Esophagus squamous epithelium (tissue), 4 donors: ENCODE results near the gene MSTO1.

Source experiments
- CTCF ChIP-seq, 6 experiments: fragments of 450-650 bp in 4 of 6; fragments of 200-600 bp in 2 of 6; sonication (generic) in 2 of 6; IDR thresholded peaks; one replicate each; pipeline ENCODE4 v1.5.1; 2016 to 2019; ENCODE audit warnings: antibody characterized with exemption in 6 of 6, mild to moderate bottlenecking in 4 of 6, moderate library complexity in 4 of 6
- POLR2A ChIP-seq, 4 donors: fragments of 450-650 bp; IDR thresholded peaks; one replicate each; pipeline ENCODE4 v1.6.1; 2017; ENCODE audit warnings: antibody characterized with exemption in 4 of 4, mild to moderate bottlenecking in 4 of 4, moderate library complexity in 3 of 4

- no peak for TF ChIP-seq CTCF (IDR thresholded peaks at IDR 0.05)
- TF ChIP-seq POLR2A (IDR thresholded peaks at IDR 0.05): no peak
Measured at GRCh38 chr1:155645034-155645598, 35.1 kb downstream of the MSTO1 start.
